Astrocyte of the cerebellum (primary cell): ENCODE data around the gene SEMA4C.

Experiments used
- DNase-seq: peaks from one replicate; pipeline ENCODE4 v3.0.0-alpha.2; 2011; ENCODE audit warnings: low read depth
- H3K4me3 ChIP-seq: 2 replicates; pipeline ENCODE4 v1.5.1; 2011; ENCODE audit warnings: mild to moderate bottlenecking, low read depth, low read length, moderate library complexity
- CTCF ChIP-seq: IDR thresholded peaks from 2 replicates; pipeline ENCODE4 v1.5.1; 2012; ENCODE audit warnings: low read length, low read depth, moderate library complexity, mild to moderate bottlenecking; ENCODE audit errors: missing control alignments
- in situ Hi-C: cut with HindIII; loops from 2 replicates; pipeline ENCODE4 v1.10.0; 2017; ENCODE audit warnings: low sequenced_read_pairs

The SEMA4C gene

GRCh38 chr2:96876269-96877041 is 6.6 kb upstream of the SEMA4C start:
- DNase-seq, result no peak
- H3K4me3 ChIP-seq, result no peak overlapping the region
- in situ Hi-C loops, result no loop called here
- no peak for TF ChIP-seq CTCF

- H3K4me3 ChIP-seq, result no peak overlapping the region
- TF ChIP-seq CTCF, result no peak
- DNase-seq, result no peak
- in situ Hi-C loops, result no loop called here
Observed at GRCh38 chr2:96875498-96876268, 5.8 kb upstream of the SEMA4C start.

- no peak for DNase-seq
- in situ Hi-C loops, result no loop called here
- TF ChIP-seq CTCF, result no peak
Observed at GRCh38 chr2:96874198-96874831, 4.4 kb upstream of the SEMA4C start.

GRCh38 chr2:96873651-96874096 is 3.8 kb upstream of the SEMA4C start:
- TF ChIP-seq CTCF, result no peak
- H3K4me3 ChIP-seq, result no peak overlapping the region
- in situ Hi-C loops, result no loop called here
- DNase-seq, result no peak

More at GRCh38 chr2:96874198-96874831, 4.4 kb upstream of the SEMA4C start:
- no peak overlapping the region for H3K4me3 ChIP-seq

DNA sequence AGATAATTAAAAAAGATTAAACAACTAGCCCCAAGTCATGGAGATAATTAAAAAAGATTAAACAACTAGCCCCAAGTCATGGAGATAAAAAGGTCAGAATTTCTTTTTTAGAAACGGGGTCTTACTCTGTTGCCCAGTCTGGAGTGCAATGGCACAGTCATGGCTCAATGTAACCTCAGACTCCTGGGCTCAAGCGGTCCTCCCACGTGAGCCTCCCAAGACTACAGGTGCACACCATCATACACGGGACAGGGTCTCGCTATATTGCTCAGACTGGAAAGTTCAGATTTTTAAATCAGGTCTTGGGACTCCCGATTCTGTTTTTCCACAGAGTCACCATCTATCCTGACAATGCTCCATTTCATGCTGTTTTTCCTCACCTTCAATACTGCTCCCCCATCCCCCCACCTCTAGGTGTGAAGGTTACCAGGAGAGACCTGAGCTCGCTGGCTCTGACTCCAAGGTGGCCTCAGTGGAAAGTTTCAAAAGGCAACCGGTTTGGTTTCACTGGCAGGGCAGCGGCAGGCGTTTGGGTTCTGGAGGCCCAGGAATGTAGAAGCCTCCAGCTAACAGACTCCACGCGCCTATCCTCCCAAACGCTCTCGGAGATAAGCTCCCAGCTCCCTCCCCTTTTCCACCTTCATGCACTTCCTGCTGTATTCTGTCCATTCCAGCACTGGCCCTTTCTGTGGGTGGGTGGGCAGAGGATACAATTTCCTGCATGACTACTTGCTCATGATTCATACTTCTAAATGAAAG is 2.9 kb upstream of the SEMA4C start:
- no peak for DNase-seq
- TF ChIP-seq CTCF, result no peak

More for the DNA sequence above, 2.9 kb upstream of the SEMA4C start:
- in situ Hi-C loops, result no loop called here
- H3K4me3 ChIP-seq, result no peak overlapping the region
